IMR-90 (cell line): ENCODE results near the gene R3HDM2.

Source experiments
- CTCF ChIP-seq: conservative IDR thresholded peaks from 2 replicates; pipeline ENCODE4 v1.5.1; 2012; ENCODE audit warnings: mild to moderate bottlenecking, low read depth, low read length, improper control_type of control experiment
- RAD21 ChIP-seq: IDR thresholded peaks from 2 replicates; pipeline ENCODE4 v1.6.1; 2012; ENCODE audit warnings: low read length, improper control_type of control experiment

DNA sequence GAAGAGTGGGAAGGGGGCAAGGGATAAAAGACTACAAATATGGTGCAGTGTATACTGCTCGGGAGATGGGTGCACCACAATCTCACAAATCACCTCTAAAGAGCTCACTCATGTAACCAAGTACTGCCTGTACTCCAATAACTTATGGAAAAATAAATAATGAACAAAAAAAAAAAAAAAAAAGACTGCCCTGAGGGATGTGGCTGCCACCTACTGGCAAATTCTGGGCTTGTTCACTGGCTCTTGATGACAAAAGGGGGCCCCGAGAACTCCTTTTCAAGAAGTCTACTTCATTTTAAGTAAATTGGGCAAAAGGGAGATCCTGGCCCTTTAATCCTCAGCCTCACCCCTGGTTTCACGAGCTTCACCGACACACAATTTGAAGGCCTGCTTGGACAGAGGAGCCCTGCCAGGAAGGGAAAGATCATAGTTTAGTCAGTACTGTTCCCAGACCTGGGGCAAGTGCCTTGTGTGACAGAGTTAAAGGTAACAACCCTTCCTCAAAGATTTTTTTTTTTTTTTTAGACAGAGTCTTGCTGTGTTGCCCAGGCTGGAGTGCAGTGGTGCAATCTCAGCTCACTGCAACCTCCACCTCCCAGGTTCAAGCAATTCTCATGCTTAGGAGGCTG, 153.8 kb downstream of the R3HDM2 start:
- TF ChIP-seq RAD21: peak; percentile 45
- TF ChIP-seq CTCF: peak; percentile 60
